HUES6 (cell line): Measurements from ENCODE around the gene CNDP1.

Experiments
- H3K27ac ChIP-seq: 2 replicates; pipeline ENCODE4 v1.7.0; 2013; ENCODE audit warnings: low read depth, mild to moderate bottlenecking, low read length, inconsistent platforms
- H3K27me3 ChIP-seq: 2 replicates; pipeline ENCODE4 v1.6.1; 2013; ENCODE audit warnings: low read length; ENCODE audit not compliant: control insufficient read depth, insufficient read depth
- H3K36me3 ChIP-seq: 2 replicates; pipeline ENCODE4 v1.6.1; 2013; ENCODE audit warnings: low read length; ENCODE audit not compliant: control insufficient read depth, insufficient read depth
- H3K4me1 ChIP-seq: 2 replicates; pipeline ENCODE4 v1.6.1; 2013; ENCODE audit warnings: low read length; ENCODE audit not compliant: control insufficient read depth, insufficient read depth
- H3K4me3 ChIP-seq: 2 replicates; pipeline ENCODE4 v1.5.1; 2013; ENCODE audit warnings: low read depth, low read length
- H3K9ac ChIP-seq: one replicate; pipeline ENCODE4 v1.6.1; 2013; ENCODE audit warnings: mild to moderate bottlenecking, low read length
- H3K9me3 ChIP-seq: 2 replicates; pipeline ENCODE4 v1.6.1; 2013; ENCODE audit warnings: low read depth, low read length; ENCODE audit not compliant: control insufficient read depth, insufficient read depth

Gene CNDP1

GRCh38 chr18:74567822-74568221, 33.5 kb downstream of the CNDP1 start:
- Histone ChIP-seq H3K9me3 (peaks cover 30% of the 10 kb centered on the region), H3K36me3 (no peaks in the 10 kb centered on the region), H3K4me1 (no peaks in the 10 kb centered on the region)

GRCh38 chr18:74569401-74569800, 35.1 kb downstream of the CNDP1 start:
- no peaks in the 10 kb centered on the region for H3K4me1 ChIP-seq
- no peak overlapping the region for H3K27ac ChIP-seq
- H3K36me3 ChIP-seq: no peaks in the 10 kb centered on the region
- no peaks in the 10 kb centered on the region; the same call in 1 of the 2 replicates for H3K27me3 ChIP-seq
- no peak overlapping the region for H3K4me3 ChIP-seq
- H3K9ac ChIP-seq: no peak overlapping the region
- peaks cover 28% of the 10 kb centered on the region for H3K9me3 ChIP-seq

More at GRCh38 chr18:74567822-74568221, 33.5 kb downstream of the CNDP1 start:
- H3K4me3 ChIP-seq: no peak overlapping the region
- H3K9ac ChIP-seq: no peak overlapping the region
- H3K27ac ChIP-seq: no peak overlapping the region
- no peaks in the 10 kb centered on the region; the same call in 1 of the 2 replicates for H3K27me3 ChIP-seq

GRCh38 chr18:74570266-74570665, 36.0 kb downstream of the CNDP1 start:
- H3K27me3 ChIP-seq: no peaks in the 10 kb centered on the region; the same call in 1 of the 2 replicates
- H3K9ac ChIP-seq: no peak overlapping the region
- peaks cover 22% of the 10 kb centered on the region for H3K9me3 ChIP-seq
- no peak overlapping the region for H3K4me3 ChIP-seq
- H3K36me3 ChIP-seq: no peaks in the 10 kb centered on the region
- H3K4me1 ChIP-seq: no peaks in the 10 kb centered on the region
- H3K27ac ChIP-seq: no peak overlapping the region

- no peaks in the 10 kb centered on the region for H3K36me3 ChIP-seq
- no peak overlapping the region for H3K9ac ChIP-seq
- no peaks in the 10 kb centered on the region; the same call in 1 of the 2 replicates for H3K27me3 ChIP-seq
- H3K9me3 ChIP-seq: peaks cover 7% of the 10 kb centered on the region
- no peak overlapping the region for H3K27ac ChIP-seq
- H3K4me3 ChIP-seq: no peak overlapping the region
- no peaks in the 10 kb centered on the region for H3K4me1 ChIP-seq
These were observed 37.8 kb downstream of the CNDP1 start for GRCh38 chr18:74571895-74572680.

GRCh38 chr18:74573053-74573452, 38.8 kb downstream of the CNDP1 start:
- no peaks in the 10 kb centered on the region; the same call in 1 of the 2 replicates for H3K27me3 ChIP-seq
- 0 out of 2 replicates have a peak, but pooled peaks cover 3% of the 10 kb centered on the region for H3K4me1 ChIP-seq
- no peak overlapping the region for H3K27ac ChIP-seq
- H3K9ac ChIP-seq: no peak overlapping the region
- H3K36me3 ChIP-seq: no peaks in the 10 kb centered on the region
- no peak overlapping the region for H3K4me3 ChIP-seq
- H3K9me3 ChIP-seq: no peaks in the 10 kb centered on the region; the same call in 1 of the 2 replicates

GRCh38 chr18:74574916-74575315, 40.6 kb downstream of the CNDP1 start:
- Histone ChIP-seq H3K9ac (no peak overlapping the region), H3K9me3 (no peaks in the 10 kb centered on the region), H3K4me1 (0 out of 2 replicates have a peak, but pooled peaks cover 3% of the 10 kb centered on the region), H3K4me3 (no peak overlapping the region), H3K27ac (no peak overlapping the region), H3K27me3 (no peaks in the 10 kb centered on the region; the same call in 1 of the 2 replicates), H3K36me3 (no peaks in the 10 kb centered on the region)

GRCh38 chr18:74577019-74577418, 42.7 kb downstream of the CNDP1 start:
- Histone ChIP-seq H3K9me3 (no peaks in the 10 kb centered on the region), H3K27ac (no peak overlapping the region), H3K27me3 (no peaks in the 10 kb centered on the region; the same call in 1 of the 2 replicates), H3K4me1 (0 out of 2 replicates have a peak, but pooled peaks cover 3% of the 10 kb centered on the region), H3K4me3 (no peak overlapping the region), H3K36me3 (no peaks in the 10 kb centered on the region), H3K9ac (no peak overlapping the region)

- Histone ChIP-seq H3K4me3 (no peak overlapping the region), H3K9ac (no peak overlapping the region), H3K27ac (no peak overlapping the region), H3K27me3 (peaks cover 4% of the 10 kb centered on the region), H3K36me3 (no peaks in the 10 kb centered on the region), H3K9me3 (no peaks in the 10 kb centered on the region), H3K4me1 (0 out of 2 replicates have a peak, but pooled peaks cover 3% of the 10 kb centered on the region)
These were observed 45.3 kb downstream of the CNDP1 start for GRCh38 chr18:74579496-74580065.

- Histone ChIP-seq H3K27me3 (peaks cover 22% of the 10 kb centered on the region), H3K36me3 (no peaks in the 10 kb centered on the region), H3K9me3 (no peaks in the 10 kb centered on the region), H3K27ac (no peak overlapping the region), H3K9ac (no peak overlapping the region), H3K4me3 (no peak overlapping the region), H3K4me1 (no peaks in the 10 kb centered on the region)
These were observed 48.3 kb downstream of the CNDP1 start for GRCh38 chr18:74582642-74583041.

- Histone ChIP-seq H3K36me3 (no peaks in the 10 kb centered on the region), H3K9me3 (no peaks in the 10 kb centered on the region), H3K4me1 (no peaks in the 10 kb centered on the region), H3K9ac (no peak overlapping the region), H3K27me3 (peaks cover 30% of the 10 kb centered on the region), H3K27ac (no peak overlapping the region), H3K4me3 (no peak overlapping the region)
These were observed 53.1 kb downstream of the CNDP1 start for GRCh38 chr18:74587441-74587840.

GRCh38 chr18:74589021-74589420, 54.7 kb downstream of the CNDP1 start:
- peaks cover 27% of the 10 kb centered on the region for H3K27me3 ChIP-seq
- H3K9me3 ChIP-seq: no peaks in the 10 kb centered on the region
- H3K9ac ChIP-seq: no peak overlapping the region
- H3K4me1 ChIP-seq: no peaks in the 10 kb centered on the region
- H3K36me3 ChIP-seq: peaks cover 11% of the 10 kb centered on the region
- no peak overlapping the region for H3K4me3 ChIP-seq
- no peak overlapping the region for H3K27ac ChIP-seq
